Right atrium auricular region (tissue), 2 donors: ENCODE data around the gene OR10H1. TPM values are rescaled to one million over a fixed set of nuclear protein-coding genes. Genes with fewer than 3 reads are reported as not detected.
"Not testable (repeated sequence)": the region's sequence is repeated elsewhere in the genome, so short reads cannot be mapped to it uniquely, and the experiment has no call there.

ENCODE experiments used
- DNase-seq: peaks from one replicate; pipeline ENCODE4 v3.0.0-alpha.2; 2019; ENCODE audit warnings: low spot score
- H3K27ac ChIP-seq, 2 donors: fragments of 200-600 bp; sonication (generic); 1 replicate in 1 of 2; 2 replicates in 1 of 2; pipeline ENCODE4 v1.5.1; 2016 to 2019
- H3K27me3 ChIP-seq, 2 donors: fragments of 200-600 bp; sonication (generic); one replicate each; pipeline versions ENCODE4 v1.5.1 to v1.6.0; 2017 to 2019
- H3K36me3 ChIP-seq: fragments of 200-600 bp; sonication (generic); one replicate; pipeline ENCODE4 v1.5.1; 2016
- H3K4me1 ChIP-seq, 2 donors: fragments of 200-600 bp; sonication (generic); one replicate each; pipeline versions ENCODE4 v1.5.1 to v1.6.0; 2017 to 2019
- H3K4me3 ChIP-seq, 2 donors: fragments of 200-600 bp; sonication (generic); 1 replicate in 1 of 2; 2 replicates in 1 of 2; pipeline ENCODE4 v1.5.1; 2017 to 2019; ENCODE audit warnings: mild to moderate bottlenecking in 1 of 2, moderate library complexity in 1 of 2
- H3K9me3 ChIP-seq, 2 donors: fragments of 200-600 bp; sonication (generic); one replicate each; pipeline ENCODE4 v1.5.1; 2019
- CTCF ChIP-seq, 2 donors: fragments of 200-600 bp; sonication (generic); IDR thresholded peaks; one replicate each; pipeline ENCODE4 v1.5.1; 2019; ENCODE audit warnings: antibody characterized with exemption in 2 of 2
- total RNA-seq, 2 donors: library from RNA; depleted of rRNA; stranded (reverse); fragments of >200 nt; gene quantifications; one replicate each; pipeline ENCODE4 v1.1.0, GENCODE V29; 2016

The OR10H1 gene
- total RNA-seq, 2 donors from 2014 or later = not detected

- H3K36me3 ChIP-seq = no peaks in the 10 kb centered on the region
- H3K4me3 ChIP-seq = no peak overlapping the region
- no peak for DNase-seq
- no peaks in the 10 kb centered on the region for H3K4me1 ChIP-seq
- no peak overlapping the region for H3K27ac ChIP-seq
- no peak for TF ChIP-seq CTCF (IDR thresholded peaks at IDR 0.05)
- no peaks in the 10 kb centered on the region for H3K9me3 ChIP-seq
- H3K27me3 ChIP-seq = no peaks in the 10 kb centered on the region
These were observed 14.3 kb upstream of the OR10H1 start for GRCh38 chr19:15829786-15830185.

DNA sequence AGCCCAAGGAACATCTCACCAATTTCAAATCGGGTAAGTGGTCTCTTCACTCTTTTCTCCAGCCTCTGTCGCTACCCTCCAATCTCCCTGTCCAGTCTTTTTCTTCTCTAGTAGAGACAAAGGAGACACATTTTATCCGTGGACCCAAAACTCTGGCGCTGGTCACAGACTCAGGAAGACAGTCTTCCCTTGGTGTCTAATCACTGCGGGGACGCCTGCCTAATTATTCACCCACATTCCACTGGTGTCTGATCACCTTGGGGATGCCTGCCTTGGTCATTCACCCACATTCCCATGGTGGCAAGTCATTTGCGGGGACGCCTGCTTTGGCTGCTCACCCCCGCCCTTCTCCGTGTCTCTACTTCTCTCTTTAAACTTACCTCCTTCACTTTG, 13.8 kb upstream of the OR10H1 start:
- Histone ChIP-seq H3K4me3 (no peak overlapping the region), H3K4me1 (no peaks in the 10 kb centered on the region), H3K9me3 (no peaks in the 10 kb centered on the region), H3K27ac (no peak overlapping the region), H3K36me3 (no peaks in the 10 kb centered on the region), H3K27me3 (no peaks in the 10 kb centered on the region)
- no peak for DNase-seq
- no peak for TF ChIP-seq CTCF (IDR thresholded peaks at IDR 0.05)

- not testable (repeated sequence) for DNase-seq
These were observed 13.3 kb upstream of the OR10H1 start for GRCh38 chr19:15828611-15829305.

DNA sequence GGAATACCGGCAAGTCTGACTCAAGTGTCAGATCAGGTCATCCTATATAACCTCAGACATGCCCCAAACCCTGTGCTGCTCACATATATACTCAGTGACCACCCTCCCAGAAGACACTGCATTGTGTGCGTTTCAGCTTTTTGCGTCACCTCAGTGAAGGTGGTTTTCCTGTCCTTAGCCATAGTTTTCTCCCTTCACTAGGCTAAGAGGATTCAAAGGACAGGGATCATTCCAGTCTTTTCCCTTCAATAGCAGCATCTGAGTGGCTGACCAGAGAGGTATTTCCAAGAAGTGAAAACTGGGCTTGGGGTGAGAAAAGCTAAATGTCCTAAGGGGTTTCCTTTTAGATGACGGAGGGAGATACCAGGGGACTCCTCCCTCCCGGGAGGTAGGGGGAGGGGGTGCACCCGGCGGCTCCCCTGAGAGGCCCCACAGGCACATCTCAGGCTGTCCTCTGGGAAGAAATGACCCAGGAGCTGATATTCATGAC, 12.7 kb upstream of the OR10H1 start:
- no peak for TF ChIP-seq CTCF (IDR thresholded peaks at IDR 0.05)
- DNase-seq = no peak
- Histone ChIP-seq H3K4me1 (no peaks in the 10 kb centered on the region), H3K4me3 (no peak overlapping the region), H3K27me3 (no peaks in the 10 kb centered on the region), H3K36me3 (no peaks in the 10 kb centered on the region), H3K27ac (no peak overlapping the region), H3K9me3 (no peaks in the 10 kb centered on the region)

More at GRCh38 chr19:15828611-15829305, 13.3 kb upstream of the OR10H1 start:
- not testable (repeated sequence) for H3K27ac ChIP-seq, H3K9me3 ChIP-seq, H3K36me3 ChIP-seq, H3K27me3 ChIP-seq, H3K4me1 ChIP-seq, H3K4me3 ChIP-seq

DNA sequence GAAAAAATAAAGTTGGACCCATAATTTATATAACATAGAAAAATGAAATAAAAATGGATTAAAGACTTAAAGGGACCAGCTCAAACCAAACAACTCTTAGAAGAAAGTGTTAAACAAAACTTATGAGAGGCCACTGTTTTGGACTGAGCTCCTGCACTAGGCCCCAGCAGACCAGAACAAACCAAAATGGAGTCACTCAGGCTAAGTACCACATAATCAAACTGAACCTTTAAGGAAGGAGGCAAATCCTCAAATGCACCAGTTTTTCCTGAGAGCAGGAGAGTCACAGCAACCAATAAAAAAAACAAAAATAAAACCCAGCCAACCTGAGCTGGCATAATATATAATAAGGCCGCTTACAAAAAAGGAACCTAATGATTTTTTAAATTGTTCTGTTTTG, 10.3 kb upstream of the OR10H1 start:
- no peaks in the 10 kb centered on the region for H3K9me3 ChIP-seq
- no peak overlapping the region for H3K27ac ChIP-seq
- no peak for TF ChIP-seq CTCF (IDR thresholded peaks at IDR 0.05)
- no peaks in the 10 kb centered on the region for H3K36me3 ChIP-seq
- no peaks in the 10 kb centered on the region for H3K4me1 ChIP-seq
- no peaks in the 10 kb centered on the region for H3K27me3 ChIP-seq
- no peak overlapping the region for H3K4me3 ChIP-seq
- DNase-seq = no peak

GRCh38 chr19:15820646-15821045, 5.2 kb upstream of the OR10H1 start:
- DNase-seq = no peak
- no peak overlapping the region for H3K27ac ChIP-seq
- no peaks in the 10 kb centered on the region for H3K9me3 ChIP-seq
- no peak for TF ChIP-seq CTCF (IDR thresholded peaks at IDR 0.05)
- H3K36me3 ChIP-seq = no peaks in the 10 kb centered on the region
- H3K27me3 ChIP-seq = no peaks in the 10 kb centered on the region
- H3K4me3 ChIP-seq = no peak overlapping the region
- H3K4me1 ChIP-seq = no peaks in the 10 kb centered on the region
